H1 (cell line): ENCODE measurements around the gene SNX24. TPM values are rescaled to one million over a fixed set of nuclear protein-coding genes. Genes with fewer than 3 reads are reported as not detected.

ENCODE experiments used
- CTCF ChIA-PET: fragments of 300-600 bp; sonication (Branson Sonifier 250); formaldehyde crosslinking; loops from one replicate; lab custom pipeline; 2021; ENCODE audit not compliant: partially characterized antibody; lab: Charles Lee
- POLR2A ChIA-PET: fragments of 300-600 bp; sonication (Branson Sonifier 250); formaldehyde crosslinking; loops from one replicate; lab custom pipeline; 2021; ENCODE audit warnings: inconsistent platforms; ENCODE audit not compliant: partially characterized antibody; lab: Charles Lee
- DNase-seq, 2 experiments: peaks; one replicate each; pipeline versions ENCODE4 v3.0.0 to v3.0.0-alpha.2; 2010 to 2022; ENCODE audit warnings: low spot score in 2 of 2, low read depth in 1 of 2, mixed read lengths in 1 of 2
- FAIRE-seq: peaks from 2 replicates; lab custom pipeline; 2011; peaks lifted over from hg19 to GRCh38; lab: Jason Lieb, UNC
- H2AFZ ChIP-seq: 2 replicates; pipeline ENCODE4 v1.8.1; 2012; ENCODE audit warnings: low read length, inconsistent platforms
- H2AK5ac ChIP-seq: 2 replicates; pipeline ENCODE4 v1.6.1; 2013; ENCODE audit warnings: low read depth, low read length
- H2BK120ac ChIP-seq: replicated peaks from 2 replicates; pipeline ENCODE3; 2013; ENCODE audit warnings: low read depth, low read length, inconsistent platforms
- H2BK12ac ChIP-seq: 2 replicates; pipeline ENCODE4 v1.6.1; 2013; ENCODE audit warnings: low read depth, low read length
- H2BK15ac ChIP-seq: 2 replicates; pipeline ENCODE4 v1.6.1; 2013; ENCODE audit warnings: low read length
- H2BK20ac ChIP-seq: 2 replicates; pipeline ENCODE4 v1.6.1; 2013; ENCODE audit warnings: low read length
- H2BK5ac ChIP-seq: 2 replicates; pipeline ENCODE4 v1.6.1; 2013; ENCODE audit warnings: low read depth, low read length
- H3K14ac ChIP-seq: 2 replicates; pipeline ENCODE4 v1.6.1; 2013; ENCODE audit warnings: inconsistent platforms; ENCODE audit not compliant: insufficient read length
- H3K18ac ChIP-seq: 2 replicates; pipeline ENCODE4 v1.6.1; 2013; ENCODE audit warnings: low read length; ENCODE audit errors: extremely low read depth
- H3K23ac ChIP-seq: 2 replicates; pipeline ENCODE4 v1.6.1; 2013; ENCODE audit warnings: inconsistent platforms; ENCODE audit not compliant: insufficient read length
- H3K23me2 ChIP-seq: 2 replicates; pipeline ENCODE4 v1.6.1; 2013; ENCODE audit warnings: low read depth, low read length
- H3K27ac ChIP-seq: 2 replicates; pipeline ENCODE4 v1.6.1; 2011; ENCODE audit warnings: low read depth, low read length, inconsistent platforms
- H3K27me3 ChIP-seq, 4 experiments: replicated peaks in 1 of 4; 1 replicate in 1 of 4; 2 replicates in 3 of 4; pipeline versions ENCODE4 v1.6.1 to v1.8.1; 2011 to 2013; ENCODE audit warnings: low read length in 3 of 4, mild to moderate bottlenecking in 3 of 4, inconsistent platforms in 2 of 4, mixed read lengths in 2 of 4, moderate library complexity in 1 of 4; ENCODE audit not compliant: control insufficient read depth in 3 of 4, insufficient read depth in 3 of 4; ENCODE audit errors: extremely low read depth in 1 of 4
- H3K36me3 ChIP-seq, 4 experiments: 2 replicates each; pipeline versions ENCODE4 v1.6.1 to v1.8.1; 2011 to 2013; ENCODE audit warnings: mild to moderate bottlenecking in 4 of 4, low read length in 3 of 4, moderate library complexity in 2 of 4, control low read depth in 1 of 4, inconsistent platforms in 1 of 4; ENCODE audit not compliant: insufficient read depth in 4 of 4, control insufficient read depth in 2 of 4
- H3K4ac ChIP-seq: replicated peaks from 2 replicates; pipeline ENCODE3; 2013; ENCODE audit warnings: low read length, low read depth, mixed read lengths, inconsistent platforms; ENCODE audit not compliant: insufficient read length
- H3K4me1 ChIP-seq, 4 experiments: replicated peaks in 1 of 4; 1 replicate in 1 of 4; 2 replicates in 3 of 4; pipeline versions ENCODE4 v1.6.1 to v1.8.1; 2011 to 2013; ENCODE audit warnings: low read length in 3 of 4, inconsistent platforms in 2 of 4, mixed read lengths in 1 of 4; ENCODE audit not compliant: insufficient read depth in 4 of 4, control insufficient read depth in 3 of 4
- H3K4me2 ChIP-seq, 2 experiments: 2 replicates each; pipeline versions ENCODE4 v1.6.1 to v1.8.1; 2011 to 2013; ENCODE audit warnings: low read depth in 2 of 2, low read length in 2 of 2, control low read depth in 1 of 2, inconsistent platforms in 1 of 2, mild to moderate bottlenecking in 1 of 2; ENCODE audit not compliant: insufficient read depth in 1 of 2
- H3K4me3 ChIP-seq, 4 experiments: fragments of 200-600, 300-600 bp in 1 of 4; sonication (generic), shearing (Covaris generic), sonication (Bioruptor Twin) in 1 of 4; 2 replicates each; pipeline versions ENCODE4 v1.5.1 to v1.8.1; 2011 to 2016; ENCODE audit warnings: low read length in 4 of 4, low read depth in 3 of 4, control low read depth in 2 of 4, inconsistent platforms in 2 of 4, mild to moderate bottlenecking in 2 of 4, mixed read lengths in 1 of 4, moderate library complexity in 1 of 4; ENCODE audit not compliant: insufficient read depth in 2 of 4; ENCODE audit errors: extremely low read depth in 1 of 4
- H3K56ac ChIP-seq: replicated peaks from 2 replicates; pipeline ENCODE3; 2013; ENCODE audit warnings: low read depth, mild to moderate bottlenecking, mixed read lengths, low read length, inconsistent platforms; ENCODE audit not compliant: insufficient read length
- H3K79me1 ChIP-seq: 2 replicates; pipeline ENCODE4 v1.6.1; 2013; ENCODE audit warnings: low read depth, low read length, control low read depth
- H3K79me2 ChIP-seq, 2 experiments: 2 replicates each; pipeline versions ENCODE4 v1.6.1 to v1.8.1; 2012 to 2013; ENCODE audit warnings: low read length in 2 of 2, mild to moderate bottlenecking in 2 of 2, inconsistent platforms in 1 of 2; ENCODE audit not compliant: insufficient read depth in 2 of 2, control insufficient read depth in 1 of 2
- H3K9ac ChIP-seq, 4 experiments: replicated peaks in 1 of 4; 1 replicate in 1 of 4; 2 replicates in 3 of 4; pipeline versions ENCODE4 v1.6.1 to v1.8.1; 2011 to 2013; ENCODE audit warnings: low read depth in 3 of 4, low read length in 3 of 4, control low read depth in 2 of 4, mild to moderate bottlenecking in 2 of 4, moderate library complexity in 2 of 4, inconsistent platforms in 1 of 4; ENCODE audit errors: extremely low read depth in 1 of 4
- H3K9me3 ChIP-seq, 2 experiments: 2 replicates each; pipeline versions ENCODE4 v1.6.1 to v1.8.1; 2012 to 2013; ENCODE audit warnings: mild to moderate bottlenecking in 2 of 2, moderate library complexity in 2 of 2, control low read depth in 1 of 2, inconsistent platforms in 1 of 2, low read depth in 1 of 2, low read length in 1 of 2, mixed read lengths in 1 of 2; ENCODE audit not compliant: insufficient read depth in 2 of 2
- H4K20me1 ChIP-seq, 2 experiments: replicated peaks in 1 of 2; 2 replicates each; pipeline versions ENCODE3 to v1.8.1; 2011 to 2013; ENCODE audit warnings: inconsistent platforms in 2 of 2, low read length in 2 of 2, mild to moderate bottlenecking in 1 of 2; ENCODE audit not compliant: insufficient read depth in 2 of 2, control insufficient read depth in 1 of 2
- H4K5ac ChIP-seq: 2 replicates; pipeline ENCODE4 v1.6.1; 2013; ENCODE audit warnings: low read length, low read depth, mixed read lengths, inconsistent platforms; ENCODE audit not compliant: insufficient read length
- H4K8ac ChIP-seq: 2 replicates; pipeline ENCODE4 v1.8.0; 2013; ENCODE audit warnings: mild to moderate bottlenecking, moderate library complexity, low read length, inconsistent platforms; ENCODE audit not compliant: insufficient read depth; ENCODE audit errors: extremely low read depth
- H4K91ac ChIP-seq: replicated peaks from 2 replicates; pipeline ENCODE3; 2013; ENCODE audit warnings: low read length, mixed read lengths, inconsistent platforms; ENCODE audit not compliant: insufficient read length
- ASH2L ChIP-seq: fragments of 200-600, 300-600 bp; sonication (generic); IDR thresholded peaks from one replicate; pipeline ENCODE4 v1.7.1; 2017; ENCODE audit warnings: low read length
- CBX8 ChIP-seq: fragments of 300-800, 300-1000 bp; sonication (generic); IDR thresholded peaks from 2 replicates; pipeline ENCODE4 v1.7.1; 2016; ENCODE audit warnings: low read depth, low read length, borderline replicate concordance
- CTCF ChIP-seq, 3 experiments: IDR thresholded peaks; 1 replicate in 2 of 3; 2 replicates in 1 of 3; pipeline versions ENCODE4 v1.5.1 to v1.6.1; 2011; ENCODE audit warnings: low read length in 3 of 3, mild to moderate bottlenecking in 3 of 3, inconsistent platforms in 2 of 3, low read depth in 1 of 3, moderate library complexity in 1 of 3; ENCODE audit not compliant: insufficient read depth in 1 of 3; ENCODE audit errors: control extremely low read depth in 1 of 3
- EP300 ChIP-seq, 2 experiments: IDR thresholded peaks; 1 replicate in 1 of 2; 2 replicates in 1 of 2; pipeline ENCODE4 v1.6.1; 2011 to 2012; ENCODE audit warnings: low read depth in 2 of 2, low read length in 2 of 2, mild to moderate bottlenecking in 2 of 2, borderline replicate concordance in 1 of 2, inconsistent platforms in 1 of 2, moderate library complexity in 1 of 2
- FOSL1 ChIP-seq: IDR thresholded peaks from 2 replicates; pipeline ENCODE4 v1.6.1; 2011; ENCODE audit warnings: mild to moderate bottlenecking, low read depth, low read length, moderate library complexity; ENCODE audit not compliant: insufficient read depth
- RAD21 ChIP-seq, 2 experiments: IDR thresholded peaks in 1 of 2; conservative IDR thresholded peaks in 1 of 2; 2 replicates each; pipeline ENCODE4 v1.6.1; 2011; ENCODE audit warnings: low read depth in 2 of 2, low read length in 2 of 2, improper control_type of control experiment in 1 of 2, inconsistent platforms in 1 of 2, mild to moderate bottlenecking in 1 of 2, moderate library complexity in 1 of 2
- RXRA ChIP-seq: IDR thresholded peaks from 2 replicates; pipeline ENCODE4 v1.6.1; 2011; ENCODE audit warnings: low read depth, mild to moderate bottlenecking, low read length, moderate library complexity; ENCODE audit not compliant: insufficient read depth
- SP1 ChIP-seq: IDR thresholded peaks from 2 replicates; pipeline ENCODE4 v1.6.1; 2011; ENCODE audit warnings: low read depth, low read length
- SRF ChIP-seq: IDR thresholded peaks from 2 replicates; pipeline ENCODE4 v1.6.1; 2011; ENCODE audit warnings: mild to moderate bottlenecking, low read depth, low read length, moderate library complexity
- WGBS, 2 experiments: shearing (Covaris generic) in 1 of 2; methylation state at CpG; one replicate each; pipeline versions ENCODE4 v1.1.6 to v1.1.7; 2013 to 2015; ENCODE audit warnings: low lambda C conversion rate in 2 of 2, mixed read lengths in 2 of 2, inconsistent platforms in 1 of 2, low coverage in 1 of 2, missing lambda C conversion rate in 1 of 2; ENCODE audit not compliant: insufficient replicate concordance in 2 of 2, insufficient coverage in 1 of 2, insufficient read length in 1 of 2; ENCODE audit errors: extremely low coverage in 1 of 2, missing lambda C conversion rate in 1 of 2; 5-methylcytosine and 5-hydroxymethylcytosine counted together
- polyA plus RNA-seq, 7 experiments: library from polyadenylated mRNA; depleted of rRNA in 3 of 7; stranded (reverse) in 5 of 7; unstranded in 2 of 7; fragments of >200 nt in 5 of 7; fragments of 200-250 nt in 2 of 7; gene quantifications; 1 replicate in 5 of 7; 2 replicates in 1 of 7; 4 replicates in 1 of 7; pipeline versions ENCODE4 v1.2.1 to v1.2.3, GENCODE V29; 2011 to 2013; ENCODE audit warnings: missing spikeins in 2 of 7, mixed read lengths in 2 of 7
- total RNA-seq: library from RNA; stranded (reverse); fragmentation: NEBNext Ultra II Directional; extraction: Animal tissue kit (Norgen Biotek cat#: 25700); gene quantifications from 2 replicates; pipeline ENCODE4 v1.2.1, GENCODE V29; 2021

The SNX24 gene
- total and polyA plus RNA-seq, 2 of the 8 experiments (the other 6 are each of a cell fraction or from before 2014, with no cell fraction given): 7.3 to 14.3 TPM

GRCh38 chr5:122896598-122897282 is 51.3 kb downstream of the SNX24 start:
- Histone ChIP-seq H3K18ac (no peak overlapping the region), H3K14ac (no peak overlapping the region), H4K91ac (no peak overlapping the region), H3K4me3 (no peak overlapping the region), H3K79me2 (no peaks in the 10 kb centered on the region), H3K23ac (no peak overlapping the region), H2AFZ (no peak overlapping the region), H4K20me1 (no peaks in the 10 kb centered on the region), H2BK120ac (no peak overlapping the region), H3K27ac (no peak overlapping the region), H3K9me3 (no peaks in the 10 kb centered on the region), H4K5ac (no peak overlapping the region), H3K79me1 (no peaks in the 10 kb centered on the region), H2AK5ac (no peak overlapping the region), H3K23me2 (no peaks in the 10 kb centered on the region), H4K8ac (no peak overlapping the region), H3K27me3 (no peaks in the 10 kb centered on the region), H3K4ac (no peak overlapping the region), H2BK5ac (no peak overlapping the region), H2BK15ac (no peak overlapping the region), H3K9ac (no peak overlapping the region), H2BK20ac (no peak overlapping the region), H2BK12ac (no peak overlapping the region), H3K4me1 (no peaks in the 10 kb centered on the region), H3K36me3 (no peaks in the 10 kb centered on the region), H3K56ac (no peak overlapping the region), H3K4me2 (no peak overlapping the region)
- DNase-seq (no peak), FAIRE-seq (no peak)
- ChIA-PET POLR2A (no interaction called here), CTCF (interaction anchor here (0.7 to 2.3 kb wide), 7 partner anchors 9 to 522 kb away, joined by 3 to 10 read pairs (median 4); no protein-coding TSS in a partner anchor)
- WGBS, 2 experiments: 82% methylated on average over 4 of the region's 4 CpGs; no CpG with 5 or more reads in 1 of the 2 experiments
- TF ChIP-seq SRF: no peak
- no peak for TF ChIP-seq RXRA
- TF ChIP-seq CTCF (IDR thresholded peaks at IDR 0.05; ENCODE audit: control extremely low read depth in 1 of 3, insufficient read depth in 1 of 3, low read depth in 1 of 3, low read length in 3 of 3): peak in 2 of 3 experiments; percentile 21 to 38; a peak in 2 of 4 replicates
- TF ChIP-seq CBX8: no peak
- TF ChIP-seq SP1: no peak
- TF ChIP-seq EP300 (IDR thresholded peaks at IDR 0.05; ENCODE audit: borderline replicate concordance in 1 of 2, low read depth in 2 of 2, low read length in 2 of 2): no peak
- peak; percentile 53 to 56 for TF ChIP-seq RAD21 (IDR thresholded peaks at IDR 0.05 in 1 of 2, conservative IDR thresholded peaks at IDR 0.05 in 1 of 2; ENCODE audit: low read depth in 2 of 2, low read length in 2 of 2)
- no peak for TF ChIP-seq FOSL1
- no peak for TF ChIP-seq ASH2L
